ENCODE measurements around the gene TOMM7. TPM values are rescaled to one million over a fixed set of nuclear protein-coding genes. Genes with fewer than 3 reads are reported as not detected.

TOMM7 gene
- total and polyA plus RNA-seq, 12 donors, result 149 to 532 (median 523) TPM

DNA sequence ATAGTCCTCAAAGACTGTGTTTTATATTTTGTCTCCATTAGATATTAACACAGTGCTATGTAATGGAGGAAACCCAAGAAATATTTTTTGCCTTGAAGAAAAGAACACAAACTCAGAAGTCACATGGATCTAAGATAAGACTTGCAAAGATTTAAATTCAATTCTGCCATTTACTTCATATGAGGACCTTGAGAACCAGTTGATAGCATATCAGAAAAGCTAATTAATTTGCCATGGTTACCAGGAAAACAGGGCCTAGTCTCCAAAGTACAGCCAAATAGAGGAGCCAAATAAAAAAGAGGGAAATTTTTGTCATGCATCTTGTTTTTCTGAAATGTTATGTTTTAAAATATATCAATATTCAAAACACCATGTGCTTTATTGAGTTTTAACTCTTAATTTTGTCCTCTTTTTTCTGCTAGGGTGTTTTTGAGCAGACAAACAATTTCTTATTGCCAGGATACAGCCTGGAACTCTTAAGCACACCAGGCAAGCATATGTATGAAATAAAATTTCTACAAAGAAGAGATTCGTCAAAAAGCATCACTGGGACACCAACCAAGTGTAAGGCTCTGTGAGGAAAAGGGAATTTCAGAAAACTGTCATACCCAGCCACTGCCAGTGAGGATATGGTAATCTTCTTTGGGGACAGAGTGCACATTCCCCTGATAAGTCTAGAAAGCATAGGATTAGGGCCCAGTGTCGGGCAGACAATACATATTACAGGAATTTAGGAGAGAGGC, 10.6 kb upstream of the TOMM7 start:
- no peaks in the 10 kb centered on the region for H3K9me3 ChIP-seq
- intact Hi-C loops (cut with DNase I), result no loop called here
- peak overlapping the region in 6 of 10 donors; percentile 17 to 62 (median 52) for H3K27ac ChIP-seq
- no peak overlapping the region for H3K4me3 ChIP-seq
- ATAC-seq (no peak), DNase-seq (no peak)
- WGBS, 2 donors, result 60 to 67% methylated on average over 2 of the region's 2 CpGs
- H3K4me1 ChIP-seq, result peaks cover 0 to 20% (median 6%) of the 10 kb centered on the region in 9 donors
- no peaks in the 10 kb centered on the region for H3K27me3 ChIP-seq
- no peaks in the 10 kb centered on the region for H3K36me3 ChIP-seq
- TF ChIP-seq, protein P1, sequence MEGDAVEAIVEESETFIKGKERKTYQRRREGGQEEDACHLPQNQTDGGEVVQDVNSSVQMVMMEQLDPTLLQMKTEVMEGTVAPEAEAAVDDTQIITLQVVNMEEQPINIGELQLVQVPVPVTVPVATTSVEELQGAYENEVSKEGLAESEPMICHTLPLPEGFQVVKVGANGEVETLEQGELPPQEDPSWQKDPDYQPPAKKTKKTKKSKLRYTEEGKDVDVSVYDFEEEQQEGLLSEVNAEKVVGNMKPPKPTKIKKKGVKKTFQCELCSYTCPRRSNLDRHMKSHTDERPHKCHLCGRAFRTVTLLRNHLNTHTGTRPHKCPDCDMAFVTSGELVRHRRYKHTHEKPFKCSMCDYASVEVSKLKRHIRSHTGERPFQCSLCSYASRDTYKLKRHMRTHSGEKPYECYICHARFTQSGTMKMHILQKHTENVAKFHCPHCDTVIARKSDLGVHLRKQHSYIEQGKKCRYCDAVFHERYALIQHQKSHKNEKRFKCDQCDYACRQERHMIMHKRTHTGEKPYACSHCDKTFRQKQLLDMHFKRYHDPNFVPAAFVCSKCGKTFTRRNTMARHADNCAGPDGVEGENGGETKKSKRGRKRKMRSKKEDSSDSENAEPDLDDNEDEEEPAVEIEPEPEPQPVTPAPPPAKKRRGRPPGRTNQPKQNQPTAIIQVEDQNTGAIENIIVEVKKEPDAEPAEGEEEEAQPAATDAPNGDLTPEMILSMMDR (IDR thresholded peaks at IDR 0.05), result no peak

GRCh38 chr7:22832401-22832800, 9.8 kb upstream of the TOMM7 start:
- H3K36me3 ChIP-seq, result no peaks in the 10 kb centered on the region
- TF ChIP-seq, protein P1 (IDR thresholded peaks at IDR 0.05), result no peak
- H3K4me1 ChIP-seq, result peaks cover 0 to 20% (median 6%) of the 10 kb centered on the region in 9 donors
- intact Hi-C loops (cut with DNase I), result no loop called here
- DNase-seq (no peak), ATAC-seq (no peak)
- no peak overlapping the region for H3K4me3 ChIP-seq
- no peak overlapping the region for H3K27ac ChIP-seq
- H3K27me3 ChIP-seq, result no peaks in the 10 kb centered on the region
- WGBS, 2 donors, result 95% methylated on average over 3 of the region's 3 CpGs
- no peaks in the 10 kb centered on the region for H3K9me3 ChIP-seq

GRCh38 chr7:22831602-22832305, 9.1 kb upstream of the TOMM7 start:
- no peak for DNase-seq
- no peak for ATAC-seq
- Histone ChIP-seq H3K4me3 (no peak overlapping the region), H3K9me3 (no peaks in the 10 kb centered on the region), H3K27me3 (no peaks in the 10 kb centered on the region), H3K27ac (no peak overlapping the region), H3K36me3 (no peaks in the 10 kb centered on the region), H3K4me1 (peaks cover 0 to 20% (median 6%) of the 10 kb centered on the region in 9 donors)
- 81 to 85% methylated on average over 5 of the region's 5 CpGs for WGBS, 2 donors
- intact Hi-C loops (cut with DNase I), result no loop called here
- TF ChIP-seq, protein P1 (IDR thresholded peaks at IDR 0.05), result no peak

DNA sequence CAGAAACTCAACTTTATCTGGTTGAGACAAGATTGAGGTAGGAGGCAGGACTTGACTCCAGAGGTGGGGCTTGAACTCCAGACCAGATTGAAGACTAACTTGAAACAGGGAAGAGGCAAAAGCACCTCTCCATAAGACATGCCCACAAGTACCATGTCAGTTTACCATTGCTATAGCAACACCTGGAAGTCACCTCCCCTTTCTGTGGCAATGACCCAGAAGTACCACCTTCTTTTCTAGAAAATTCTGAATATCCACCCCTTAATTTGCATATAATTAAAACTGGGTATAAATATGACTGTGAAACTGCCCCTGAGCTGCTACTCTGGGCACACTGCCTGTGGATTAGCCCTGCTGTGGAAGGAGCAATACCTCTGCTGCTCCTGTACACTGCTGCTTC, 4.9 kb upstream of the TOMM7 start:
- Histone ChIP-seq H3K27me3 (peaks cover 0 to 9% (median 0%) of the 10 kb centered on the region in 7 donors), H3K36me3 (no peaks in the 10 kb centered on the region), H3K9me3 (no peaks in the 10 kb centered on the region), H3K4me1 (peaks cover 0 to 8% (median 6%) of the 10 kb centered on the region in 9 donors), H3K4me3 (no peak overlapping the region), H3K27ac (no peak overlapping the region)
- ATAC-seq (no peak), DNase-seq (no peak)
- TF ChIP-seq, protein P1 (IDR thresholded peaks at IDR 0.05), result no peak
- intact Hi-C loops (cut with DNase I), result loop anchor here in 4 of 10 donors (10.0 kb wide), 2 partner anchors 187 to 227 kb away; partner anchors contain the start of gene HYCC1 (in 1 of the 4)

Data from heart right ventricle (tissue), 16 donors.